Hepatocyte (in vitro differentiated cells): ENCODE data around the gene PMCH. TPM values are rescaled to one million over a fixed set of nuclear protein-coding genes. Genes with fewer than 3 reads are reported as not detected.
"Not testable (repeated sequence)": the region's sequence is repeated elsewhere in the genome, so short reads cannot be mapped to it uniquely, and the experiment has no call there.

ENCODE experiments used
- DNase-seq: peaks from one replicate; pipeline ENCODE4 v3.0.0-alpha.2; 2016; ENCODE audit warnings: low spot score
- H2AFZ ChIP-seq: fragments of 200-600 bp; sonication (generic); 2 replicates; pipeline ENCODE4 v1.6.0; 2016; ENCODE audit warnings: antibody characterized with exemption, mild to moderate bottlenecking
- H3K27ac ChIP-seq: fragments of 200-600 bp; sonication (generic); 2 replicates; pipeline ENCODE4 v1.5.1; 2016; ENCODE audit warnings: mild to moderate bottlenecking
- H3K27me3 ChIP-seq: fragments of 200-600 bp; sonication (generic); 2 replicates; pipeline ENCODE4 v1.6.1; 2016
- H3K36me3 ChIP-seq: fragments of 200-600 bp; sonication (generic); replicated peaks from 2 replicates; pipeline ENCODE4 v1.5.1; 2016; ENCODE audit warnings: low read depth; ENCODE audit not compliant: insufficient read depth
- H3K4me1 ChIP-seq: fragments of 200-600 bp; sonication (generic); 2 replicates; pipeline ENCODE4 v1.5.1; 2016; ENCODE audit warnings: mild to moderate bottlenecking, moderate library complexity; ENCODE audit not compliant: insufficient read depth
- H3K4me2 ChIP-seq: fragments of 200-600 bp; sonication (generic); 2 replicates; pipeline ENCODE4 v1.6.0; 2016
- H3K4me3 ChIP-seq: fragments of 200-600 bp; sonication (generic); 2 replicates; pipeline ENCODE4 v1.5.1; 2016; ENCODE audit warnings: mild to moderate bottlenecking
- H3K79me2 ChIP-seq: fragments of 200-600 bp; sonication (generic); 2 replicates; pipeline ENCODE4 v1.6.0; 2017; ENCODE audit warnings: mild to moderate bottlenecking
- H3K9me2 ChIP-seq: fragments of 200-600 bp; sonication (generic); replicated peaks from 2 replicates; pipeline ENCODE4 v1.6.0; 2017; ENCODE audit warnings: mild to moderate bottlenecking; ENCODE audit not compliant: insufficient read depth
- H3K9me3 ChIP-seq: fragments of 200-600 bp; sonication (generic); 2 replicates; pipeline ENCODE4 v1.5.1; 2016; ENCODE audit warnings: low read depth, mild to moderate bottlenecking
- H4K20me1 ChIP-seq: fragments of 200-600 bp; sonication (generic); 2 replicates; pipeline ENCODE4 v1.6.0; 2016; ENCODE audit warnings: mild to moderate bottlenecking; ENCODE audit not compliant: insufficient read depth, poor library complexity, severe bottlenecking
- CTCF ChIP-seq: fragments of 200-600 bp; sonication (generic); IDR thresholded peaks from 2 replicates; pipeline ENCODE4 v1.5.1; 2016; ENCODE audit warnings: antibody characterized with exemption, mild to moderate bottlenecking; ENCODE audit not compliant: poor library complexity
- EZH2 ChIP-seq: fragments of 200-600 bp; sonication (generic); IDR thresholded peaks from 2 replicates; pipeline ENCODE4 v1.6.1; 2016; ENCODE audit warnings: antibody characterized with exemption, mild to moderate bottlenecking, borderline replicate concordance
- EZH2phosphoT487 ChIP-seq: fragments of 200-600 bp; sonication (generic); IDR thresholded peaks from one replicate; pipeline ENCODE4 v1.6.1; 2018; ENCODE audit warnings: antibody characterized with exemption, mild to moderate bottlenecking, low read depth, moderate library complexity; ENCODE audit not compliant: unreplicated experiment, severe bottlenecking
- WGBS: methylation state at CpG from one replicate; pipeline ENCODE4 v1.1.6; 2016; ENCODE audit warnings: low lambda C conversion rate; ENCODE audit errors: missing lambda C conversion rate; 5-methylcytosine and 5-hydroxymethylcytosine counted together
- polyA plus RNA-seq: library from polyadenylated mRNA; unstranded; fragments of >200 nt; fragmentation: Nextera tagmentation; extraction: Ambion mirVana; gene quantifications from 2 replicates; pipeline ENCODE4 v1.2.1, GENCODE V29; 2016
- small RNA-seq: library from RNA; depleted of rRNA; stranded (forward); fragments of <200 nt; gene quantifications from one replicate; pipeline ENCODE3, GENCODE V24; 2014
- total RNA-seq: library from RNA; depleted of rRNA; stranded (reverse); fragments of >200 nt; gene quantifications from 2 replicates; pipeline ENCODE4 v1.2.3, GENCODE V29; 2014

Gene PMCH
- total and polyA plus RNA-seq, 2 experiments from 2014 or later: not detected

DNA sequence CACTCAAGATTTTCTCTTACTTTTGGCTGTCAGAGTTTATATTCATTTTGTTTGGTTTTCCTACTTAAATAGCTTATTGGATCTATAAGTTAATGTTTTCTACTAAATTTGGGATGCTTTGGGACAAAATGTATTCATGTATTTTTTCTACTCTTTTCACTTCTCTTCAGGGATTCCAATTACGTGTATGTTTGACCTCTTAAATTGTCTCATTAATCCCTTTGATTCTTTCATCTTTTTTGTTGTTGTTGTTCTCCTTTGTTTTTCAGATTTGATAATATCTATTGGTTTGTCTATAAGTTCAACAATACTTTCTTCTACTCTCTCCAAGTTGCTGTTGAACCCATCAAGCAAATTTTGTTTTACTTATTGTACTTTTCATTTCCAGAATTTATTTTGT, 34.2 kb downstream of the PMCH start:
- Histone ChIP-seq H3K79me2 (no peaks in the 10 kb centered on the region), H3K9me3 (no peaks in the 10 kb centered on the region), H3K4me1 (no peaks in the 10 kb centered on the region), H3K27me3 (no peaks in the 10 kb centered on the region), H3K4me3 (no peak overlapping the region), H3K27ac (no peak overlapping the region), H2AFZ (no peak overlapping the region), H3K9me2 (no peaks in the 10 kb centered on the region), H3K4me2 (no peak overlapping the region), H3K36me3 (no peaks in the 10 kb centered on the region), H4K20me1 (no peaks in the 10 kb centered on the region)
- no peak for TF ChIP-seq EZH2
- no peak for TF ChIP-seq EZH2phosphoT487
- TF ChIP-seq CTCF: no peak
- no peak for DNase-seq
- WGBS: 87% methylated on average over 1 of the region's 1 CpG

DNA sequence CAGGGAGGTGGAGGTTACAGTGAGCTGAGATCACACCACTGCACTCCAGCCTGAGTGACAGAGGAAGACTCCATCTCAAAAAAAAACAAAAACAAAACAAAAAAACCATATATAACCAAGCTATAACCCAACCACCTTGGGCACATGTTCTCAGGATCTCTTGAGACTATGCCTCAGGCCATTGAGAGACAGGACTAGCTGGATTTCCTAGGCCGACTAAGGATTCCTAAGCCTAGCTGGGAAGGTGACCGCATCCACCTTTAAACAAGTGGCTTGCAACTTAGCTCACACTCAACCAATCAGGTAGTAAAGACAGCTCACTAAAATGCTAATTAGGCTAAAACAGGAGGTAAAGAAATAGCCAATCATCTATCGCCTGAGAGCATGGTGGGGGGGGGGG, 42.4 kb downstream of the PMCH start:
- H3K4me1 ChIP-seq, H3K4me2 ChIP-seq, H4K20me1 ChIP-seq, H2AFZ ChIP-seq, H3K27me3 ChIP-seq, H3K4me3 ChIP-seq, H3K27ac ChIP-seq, H3K36me3 ChIP-seq, H3K9me2 ChIP-seq, H3K9me3 ChIP-seq, H3K79me2 ChIP-seq, DNase-seq: not testable (repeated sequence)
- WGBS: 96% methylated on average over 3 of the region's 3 CpGs

GRCh38 chr12:102147062-102147587, 50.5 kb downstream of the PMCH start:
- H3K36me3 ChIP-seq, H3K9me3 ChIP-seq, DNase-seq, H3K9me2 ChIP-seq, H3K4me1 ChIP-seq, H4K20me1 ChIP-seq, H3K27ac ChIP-seq, H3K4me3 ChIP-seq, H2AFZ ChIP-seq, H3K79me2 ChIP-seq, H3K27me3 ChIP-seq, H3K4me2 ChIP-seq: not testable (repeated sequence)
- 96% methylated on average over 4 of the region's 4 CpGs for WGBS

Small RNA genes lying within 50 kb of the gene (small RNA-seq; reads per million reads assigned to genes)
- gene RN7SL793P: not detected

Other genes starting within 250 kb of the PMCH start
- 55.5 and 66.8 TPM in 2 replicates for gene WASHC3, start 135.8 kb downstream of the PMCH start, total RNA-seq
- gene WASHC3, start 135.8 kb downstream of the PMCH start, polyA plus RNA-seq: 59.8 and 60.3 TPM in 2 replicates
- 27.3 and 37.3 TPM in 2 replicates for gene NUP37, start 77.7 kb downstream of the PMCH start, total RNA-seq
- 25.1 and 26.7 TPM in 2 replicates for gene NUP37, start 77.7 kb downstream of the PMCH start, polyA plus RNA-seq
- gene PARPBP, start 77.7 kb downstream of the PMCH start, total RNA-seq: 11.0 TPM in 2 replicates
- gene PARPBP, start 77.7 kb downstream of the PMCH start, polyA plus RNA-seq: 4.3 and 6.6 TPM in 2 replicates